Mesenchymal stem cell (in vitro differentiated cells and primary cell): ENCODE data around the gene STK16.

Source experiments
- DNase-seq: peaks from one replicate; pipeline ENCODE4 v3.0.0-alpha.2; 2013
- H2AFZ ChIP-seq: one replicate; pipeline ENCODE4 v1.6.1; 2013; ENCODE audit warnings: low read depth, mild to moderate bottlenecking, control low read depth, inconsistent platforms, low read length, moderate library complexity
- H2AK5ac ChIP-seq: 2 replicates; pipeline ENCODE4 v1.6.1; 2013; ENCODE audit warnings: low read length, moderate library complexity, mild to moderate bottlenecking, inconsistent platforms; ENCODE audit not compliant: severe bottlenecking
- H2BK120ac ChIP-seq: one replicate; pipeline ENCODE4 v1.6.1; 2013; ENCODE audit warnings: low read depth, mild to moderate bottlenecking, inconsistent platforms, low read length, moderate library complexity
- H2BK12ac ChIP-seq, 2 experiments: one replicate each; pipeline ENCODE4 v1.6.1; 2013; ENCODE audit warnings: inconsistent platforms in 2 of 2, low read length in 2 of 2, mild to moderate bottlenecking in 2 of 2, moderate library complexity in 2 of 2, control low read depth in 1 of 2
- H2BK15ac ChIP-seq: one replicate; pipeline ENCODE4 v1.6.1; 2013; ENCODE audit warnings: mild to moderate bottlenecking, low read depth, inconsistent platforms; ENCODE audit not compliant: poor library complexity, severe bottlenecking
- H2BK5ac ChIP-seq: 2 replicates; pipeline ENCODE4 v1.6.1; 2013; ENCODE audit warnings: low read depth, mild to moderate bottlenecking, low read length, control low read depth, inconsistent platforms; ENCODE audit not compliant: poor library complexity, severe bottlenecking
- H3K14ac ChIP-seq, 2 experiments: one replicate each; pipeline ENCODE4 v1.6.1; 2013; ENCODE audit warnings: inconsistent platforms in 2 of 2, low read length in 2 of 2, control low read depth in 1 of 2, mild to moderate bottlenecking in 1 of 2, moderate library complexity in 1 of 2
- H3K18ac ChIP-seq, 2 experiments: one replicate each; pipeline ENCODE4 v1.6.1; 2013; ENCODE audit warnings: inconsistent platforms in 2 of 2, low read length in 2 of 2, control low read depth in 1 of 2, low read depth in 1 of 2, mild to moderate bottlenecking in 1 of 2
- H3K23ac ChIP-seq, 2 experiments: one replicate each; pipeline ENCODE4 v1.6.1; 2013; ENCODE audit warnings: inconsistent platforms in 2 of 2, low read length in 2 of 2, mild to moderate bottlenecking in 2 of 2, moderate library complexity in 2 of 2, control low read depth in 1 of 2
- H3K27ac ChIP-seq: 2 replicates; pipeline ENCODE4 v1.5.1; 2013; ENCODE audit warnings: mild to moderate bottlenecking, moderate library complexity, low read length, control low read depth, inconsistent platforms; ENCODE audit not compliant: poor library complexity, severe bottlenecking
- H3K27me3 ChIP-seq, 2 experiments: 2 replicates each; pipeline versions ENCODE4 v1.6.1 to v1.7.0; 2013; ENCODE audit warnings: low read length in 2 of 2, mild to moderate bottlenecking in 2 of 2, moderate library complexity in 2 of 2, control low read depth in 1 of 2, inconsistent platforms in 1 of 2; ENCODE audit not compliant: control insufficient read depth in 1 of 2, insufficient read depth in 1 of 2
- H3K36me3 ChIP-seq, 2 experiments: 2 replicates each; pipeline versions ENCODE4 v1.6.1 to v1.7.0; 2013; ENCODE audit warnings: low read length in 2 of 2, control low read depth in 1 of 2, inconsistent platforms in 1 of 2, low read depth in 1 of 2, mild to moderate bottlenecking in 1 of 2; ENCODE audit not compliant: insufficient read depth in 2 of 2, control insufficient read depth in 1 of 2
- H3K4ac ChIP-seq, 2 experiments: one replicate each; pipeline ENCODE4 v1.6.1; 2013; ENCODE audit warnings: inconsistent platforms in 2 of 2, low read length in 2 of 2, mild to moderate bottlenecking in 2 of 2, moderate library complexity in 2 of 2, control low read depth in 1 of 2, low read depth in 1 of 2
- H3K4me1 ChIP-seq: 2 replicates; pipeline ENCODE4 v1.6.1; 2013; ENCODE audit warnings: low read depth, low read length, control low read depth; ENCODE audit not compliant: control insufficient read depth, insufficient read depth
- H3K4me2 ChIP-seq: 2 replicates; pipeline ENCODE4 v1.6.1; 2013; ENCODE audit warnings: low read length, mild to moderate bottlenecking, inconsistent platforms; ENCODE audit not compliant: poor library complexity, severe bottlenecking
- H3K4me3 ChIP-seq, 2 experiments: 2 replicates each; pipeline versions ENCODE4 v1.5.1 to v1.7.0; 2013; ENCODE audit warnings: low read length in 2 of 2, mild to moderate bottlenecking in 2 of 2, control low read depth in 1 of 2, low read depth in 1 of 2; ENCODE audit not compliant: insufficient read depth in 1 of 2
- H3K79me1 ChIP-seq: replicated peaks from 2 replicates; pipeline ENCODE4 v1.6.1; 2013; ENCODE audit warnings: mild to moderate bottlenecking, control low read depth, low read length, inconsistent platforms; ENCODE audit not compliant: poor library complexity, severe bottlenecking
- H3K9ac ChIP-seq: 2 replicates; pipeline ENCODE4 v1.7.0; 2013; ENCODE audit warnings: mild to moderate bottlenecking, low read length, moderate library complexity
- H3K9me3 ChIP-seq: 2 replicates; pipeline ENCODE4 v1.7.0; 2013; ENCODE audit warnings: mild to moderate bottlenecking, low read length; ENCODE audit not compliant: control insufficient read depth
- H4K8ac ChIP-seq: one replicate; pipeline ENCODE4 v1.6.1; 2013; ENCODE audit warnings: inconsistent platforms, mild to moderate bottlenecking, low read length, moderate library complexity
- H4K91ac ChIP-seq: one replicate; pipeline ENCODE4 v1.6.1; 2013; ENCODE audit warnings: mild to moderate bottlenecking, low read length, inconsistent platforms
- WGBS: methylation state at CpG from one replicate; pipeline ENCODE4 v1.1.7; 2013; ENCODE audit warnings: mixed read lengths; 5-methylcytosine and 5-hydroxymethylcytosine counted together

Gene STK16

GRCh38 chr2:219252900-219253752 is 7.8 kb downstream of the STK16 start, which contains the start of gene TUBA4B:
Gene TUBA4B (plus strand): TSS chr2:219253243. CDS start chr2:219253408, 165 bp downstream.
- Histone ChIP-seq H2BK12ac (peak within 1 kb of the TSS in 1 of 2 experiments; percentile 64), H3K4ac (peak within 1 kb of the TSS in 1 of 2 experiments; percentile 17), H2BK5ac (peak within 1 kb of the TSS; percentile 53), H3K4me3 (peak within 1 kb of the TSS; percentile 64 to 85), H3K27ac (peak within 1 kb of the TSS; percentile 99), H3K14ac (peak within 1 kb of the TSS in 1 of 2 experiments; percentile 61), H3K79me1 (peaks cover 2% of the 10 kb centered on the region), H2AK5ac (peak within 1 kb of the TSS; percentile 89), H3K27me3 (peaks cover 0 to 16% of the 10 kb centered on the region in 2 experiments), H3K9ac (peak within 1 kb of the TSS; percentile 70), H2BK15ac (no peak within 1 kb of the TSS), H3K9me3 (no peaks in the 10 kb centered on the region), H4K8ac (peak within 1 kb of the TSS; percentile 14), H3K18ac (peak within 1 kb of the TSS; percentile 8 to 61), H3K36me3 (peaks cover 17 to 18% of the 10 kb centered on the region in 2 experiments), H3K23ac (peak within 1 kb of the TSS in 1 of 2 experiments; percentile 74), H2BK120ac (no peak within 1 kb of the TSS), H3K4me1 (peaks cover 57% of the 10 kb centered on the region), H4K91ac (no peak within 1 kb of the TSS), H3K4me2 (peak within 1 kb of the TSS; percentile 100), H2AFZ (peak within 1 kb of the TSS; percentile 57)
- 2% methylated on average over 31 of the region's 49 CpGs for WGBS
- peak; percentile 32 for DNase-seq

- peak within 1 kb of the TSS in 1 of 2 experiments; percentile 74 for H3K23ac ChIP-seq
- peaks cover 2% of the 10 kb centered on the region for H3K79me1 ChIP-seq
- H3K4ac ChIP-seq, result peak within 1 kb of the TSS in 1 of 2 experiments; percentile 17
- H3K14ac ChIP-seq, result peak within 1 kb of the TSS in 1 of 2 experiments; percentile 61
- H3K4me2 ChIP-seq, result peak within 1 kb of the TSS; percentile 100
- H3K4me1 ChIP-seq, result peaks cover 49% of the 10 kb centered on the region
- no peak within 1 kb of the TSS for H4K91ac ChIP-seq
- peak within 1 kb of the TSS; percentile 38 for H3K27ac ChIP-seq
- peaks cover 9 to 14% of the 10 kb centered on the region in 2 experiments for H3K36me3 ChIP-seq
- peak within 1 kb of the TSS; percentile 70 for H3K9ac ChIP-seq
- peak; percentile 63 for DNase-seq
- peak within 1 kb of the TSS; percentile 57 for H2AFZ ChIP-seq
- H4K8ac ChIP-seq, result peak within 1 kb of the TSS; percentile 14
- H2AK5ac ChIP-seq, result no peak within 1 kb of the TSS
- peak within 1 kb of the TSS in 1 of 2 experiments; percentile 64 for H2BK12ac ChIP-seq
- no peak within 1 kb of the TSS for H2BK15ac ChIP-seq
- peaks cover 0 to 16% of the 10 kb centered on the region in 2 experiments for H3K27me3 ChIP-seq
- peak within 1 kb of the TSS; percentile 53 for H2BK5ac ChIP-seq
- peak within 1 kb of the TSS; percentile 64 to 85 for H3K4me3 ChIP-seq
- H2BK120ac ChIP-seq, result no peak within 1 kb of the TSS
- under 1% methylated on average over 76 of the region's 76 CpGs for WGBS
- H3K18ac ChIP-seq, result peak within 1 kb of the TSS; percentile 8 to 61
- no peaks in the 10 kb centered on the region for H3K9me3 ChIP-seq
Observed at GRCh38 chr2:219253753-219254589, 8.7 kb downstream of the STK16 start, which contains the start of gene TUBA4A. Gene TUBA4A (minus strand): TSS chr2:219253918. CDS start chr2:219253858, 60 bp downstream.

GRCh38 chr2:219254590-219255201 is 9.4 kb downstream of the STK16 start:
- H2BK12ac ChIP-seq, result no peak overlapping the region
- H3K4me2 ChIP-seq, result peak overlapping the region; percentile 100
- H3K9ac ChIP-seq, result peak overlapping the region; percentile 52
- peak overlapping the region in 1 of 2 experiments; percentile 19 for H3K23ac ChIP-seq
- no peak overlapping the region for H4K91ac ChIP-seq
- H2AFZ ChIP-seq, result peak overlapping the region; percentile 57
- H2AK5ac ChIP-seq, result no peak overlapping the region
- H2BK15ac ChIP-seq, result no peak overlapping the region
- no peaks in the 10 kb centered on the region for H3K9me3 ChIP-seq
- no peak overlapping the region for H3K18ac ChIP-seq
- H2BK120ac ChIP-seq, result no peak overlapping the region
- peaks cover 5 to 20% of the 10 kb centered on the region in 2 experiments for H3K27me3 ChIP-seq
- no peak overlapping the region for H3K27ac ChIP-seq
- DNase-seq, result peak; percentile 54
- WGBS, result 31% methylated on average over 11 of the region's 12 CpGs
- H3K4ac ChIP-seq, result no peak overlapping the region
- peaks cover 2% of the 10 kb centered on the region for H3K79me1 ChIP-seq
- H4K8ac ChIP-seq, result no peak overlapping the region
- H3K14ac ChIP-seq, result no peak overlapping the region
- peaks cover 44% of the 10 kb centered on the region for H3K4me1 ChIP-seq
- no peak overlapping the region for H2BK5ac ChIP-seq
- H3K4me3 ChIP-seq, result peak overlapping the region; percentile 57 to 85
- peaks cover 7 to 14% of the 10 kb centered on the region in 2 experiments for H3K36me3 ChIP-seq
